Measurements from ENCODE around the gene TPH1. TPM values are rescaled to one million over a fixed set of nuclear protein-coding genes. Genes with fewer than 3 reads are reported as not detected.
"Not testable (repeated sequence)": the region's sequence is repeated elsewhere in the genome, so short reads cannot be mapped to it uniquely, and the experiment has no call there.

TPH1 gene
- total RNA-seq, 2 donors from 2014 or later: 0.05 to 0.43 TPM

DNA sequence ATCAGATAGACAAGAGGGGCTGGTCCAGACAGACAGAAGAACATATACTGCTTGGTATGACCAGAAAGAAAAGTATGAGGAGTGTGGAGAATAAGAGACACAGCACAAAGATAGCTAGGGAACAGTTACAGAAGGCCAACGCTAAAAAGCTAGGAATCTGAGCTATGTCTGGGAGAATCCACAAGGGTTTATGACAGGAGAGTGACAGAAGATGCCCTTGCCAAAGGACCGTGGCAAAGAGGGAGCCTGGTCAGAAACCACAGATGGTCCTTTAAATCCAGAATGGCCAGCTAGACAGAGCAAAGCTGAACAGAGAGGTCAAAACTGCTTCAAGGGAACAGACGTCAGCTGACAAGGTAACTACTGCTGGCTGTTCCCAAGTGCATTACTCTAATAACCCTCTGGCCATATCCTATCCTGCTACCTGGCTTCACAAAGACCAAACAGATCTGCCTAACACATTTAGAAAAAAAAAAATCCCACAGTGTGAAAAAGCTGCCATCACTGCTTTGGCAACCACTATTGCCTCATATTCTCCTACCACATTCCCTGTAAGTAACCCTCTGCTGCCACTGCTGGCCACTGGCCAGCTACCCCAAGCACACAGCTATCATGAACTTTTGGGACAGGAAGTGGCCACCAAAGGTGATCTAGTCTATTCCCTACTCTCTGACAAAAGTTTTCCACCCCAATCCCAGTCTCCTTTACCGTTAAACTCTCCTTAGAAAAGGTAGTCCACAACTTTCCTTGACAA, 40.5 kb downstream of the TPH1 start:
- peak overlapping the region in 1 of 2 donors; percentile 5 for H3K27ac Mint-ChIP-seq
- peaks cover 0 to 16% of the 10 kb centered on the region in 2 donors for H3K36me3 Mint-ChIP-seq
- peak in 1 of 2 donors; percentile 44 for ATAC-seq
- no peak for DNase-seq (ENCODE audit: low spot score in 2 of 2)
- H3K9me3 Mint-ChIP-seq: no peaks in the 10 kb centered on the region

GRCh38 chr11:18001191-18001590, 44.9 kb downstream of the TPH1 start:
- ATAC-seq: no peak
- no peak for DNase-seq (ENCODE audit: low spot score in 2 of 2)
- Mint-ChIP-seq H3K36me3 (peaks cover 5 to 11% of the 10 kb centered on the region in 2 donors), H3K27ac (no peak overlapping the region), H3K9me3 (no peaks in the 10 kb centered on the region)

GRCh38 chr11:18000760-18001159, 45.3 kb downstream of the TPH1 start:
- H3K27ac Mint-ChIP-seq: no peak overlapping the region
- peaks cover 5 to 11% of the 10 kb centered on the region in 2 donors for H3K36me3 Mint-ChIP-seq
- ATAC-seq (no peak), DNase-seq (ENCODE audit: low spot score in 2 of 2) (no peak)
- H3K9me3 Mint-ChIP-seq: no peaks in the 10 kb centered on the region

GRCh38 chr11:18000128-18000527, 45.9 kb downstream of the TPH1 start:
- Mint-ChIP-seq H3K36me3 (peaks cover 5 to 11% of the 10 kb centered on the region in 2 donors), H3K27ac (peak overlapping the region in 1 of 2 donors; percentile 46)
- DNase-seq (ENCODE audit: low spot score in 2 of 2); ATAC-seq; H3K9me3 Mint-ChIP-seq: not testable (repeated sequence)

Other genes with a start within 250 kb of the TPH1 start
- gene SERGEF, start 33.2 kb downstream of the TPH1 start, total RNA-seq: 10 to 100 TPM; 42.7 to 62.9 TPM
- 10 to 100 TPM; 22.0 to 33.9 TPM for gene SAAL1, start 59.8 kb upstream of the TPH1 start, total RNA-seq
- gene MRGPRX3, start 86.3 kb upstream of the TPH1 start, total RNA-seq: not detected
- gene MRGPRX4, start 126.6 kb upstream of the TPH1 start, total RNA-seq: not detected
- not detected for gene SAA4, start 190.5 kb upstream of the TPH1 start, total RNA-seq
- not detected for gene SAA2, start 202.4 kb upstream of the TPH1 start, total RNA-seq
- gene SAA1, start 220.0 kb upstream of the TPH1 start, total RNA-seq: not detected